HG03342 (cell line): ENCODE data around the gene AGO3.

ENCODE experiments used
- ATAC-seq: cut with Tn5 transposase; IDR thresholded peaks from one replicate; pipeline ENCODE4 v1.9.1; 2021; ENCODE audit warnings: mild to moderate bottlenecking, moderate library complexity; ENCODE audit not compliant: unreplicated experiment

The AGO3 gene

GRCh38 chr1:36119456-36119855, 188.6 kb downstream of the AGO3 start:
- ATAC-seq = no peak
